Calu3 (cell line): Measurements from ENCODE around the gene B3GAT3. TPM values are rescaled to one million over a fixed set of nuclear protein-coding genes. Genes with fewer than 3 reads are reported as not detected.

Source experiments
- BruUV-seq: library from RNA; stranded (reverse); fragments of 400-500 nt; replicated peaks from 2 replicates; lab custom pipeline; 2021; lab: Mats Ljungman, UMichigan
- CTCF ChIA-PET: fragments of 300-600 bp; sonication (Branson Sonifier 250); formaldehyde crosslinking; loops from one replicate; lab custom pipeline; 2022; ENCODE audit warnings: antibody characterized with exemption; lab: Charles Lee
- DNase-seq: peaks from one replicate; pipeline ENCODE4 v3.0.0; 2022
- H3K27ac Mint-ChIP-seq: one replicate; pipeline ENCODE4 v1.8.0; 2022; ENCODE audit warnings: mixed read lengths; ENCODE audit not compliant: unreplicated experiment
- H3K27me3 Mint-ChIP-seq: one replicate; pipeline ENCODE4 v1.8.0; 2022; ENCODE audit warnings: mixed read lengths; ENCODE audit not compliant: unreplicated experiment
- H3K36me3 Mint-ChIP-seq: one replicate; pipeline ENCODE4 v1.8.0; 2022; ENCODE audit warnings: mild to moderate bottlenecking, moderate library complexity, mixed read lengths; ENCODE audit not compliant: insufficient read depth, unreplicated experiment
- H3K4me1 Mint-ChIP-seq: one replicate; pipeline ENCODE4 v1.8.0; 2022; ENCODE audit warnings: mild to moderate bottlenecking, low read depth, mixed read lengths; ENCODE audit not compliant: unreplicated experiment
- H3K4me3 Mint-ChIP-seq: one replicate; pipeline ENCODE4 v1.8.0; 2022; ENCODE audit warnings: mild to moderate bottlenecking, low read depth, moderate library complexity, mixed read lengths; ENCODE audit not compliant: unreplicated experiment
- H3K9me3 Mint-ChIP-seq: one replicate; pipeline ENCODE4 v1.8.0; 2022; ENCODE audit warnings: low read depth, mixed read lengths; ENCODE audit not compliant: unreplicated experiment
- intact Hi-C: fragments of 100-400 bp; cut with micrococcal nuclease; formaldehyde crosslinking; loops from one replicate; pipeline ENCODE4 v1.10.0; 2022; ENCODE audit not compliant: unreplicated experiment
- total RNA-seq: library from RNA; stranded (reverse); gene quantifications from 2 replicates; pipeline ENCODE4 v1.2.3, GENCODE V29; 2022
- TF ChIP-seq, protein P1 (sequence below): fragments of 200-600 bp; IDR thresholded peaks from one replicate; pipeline ENCODE4 v1.8.0; 2022; ENCODE audit warnings: antibody characterized with exemption; ENCODE audit not compliant: unreplicated experiment

B3GAT3 gene
- total RNA-seq, 1 experiment from 2014 or later = 31.5 TPM

DNA sequence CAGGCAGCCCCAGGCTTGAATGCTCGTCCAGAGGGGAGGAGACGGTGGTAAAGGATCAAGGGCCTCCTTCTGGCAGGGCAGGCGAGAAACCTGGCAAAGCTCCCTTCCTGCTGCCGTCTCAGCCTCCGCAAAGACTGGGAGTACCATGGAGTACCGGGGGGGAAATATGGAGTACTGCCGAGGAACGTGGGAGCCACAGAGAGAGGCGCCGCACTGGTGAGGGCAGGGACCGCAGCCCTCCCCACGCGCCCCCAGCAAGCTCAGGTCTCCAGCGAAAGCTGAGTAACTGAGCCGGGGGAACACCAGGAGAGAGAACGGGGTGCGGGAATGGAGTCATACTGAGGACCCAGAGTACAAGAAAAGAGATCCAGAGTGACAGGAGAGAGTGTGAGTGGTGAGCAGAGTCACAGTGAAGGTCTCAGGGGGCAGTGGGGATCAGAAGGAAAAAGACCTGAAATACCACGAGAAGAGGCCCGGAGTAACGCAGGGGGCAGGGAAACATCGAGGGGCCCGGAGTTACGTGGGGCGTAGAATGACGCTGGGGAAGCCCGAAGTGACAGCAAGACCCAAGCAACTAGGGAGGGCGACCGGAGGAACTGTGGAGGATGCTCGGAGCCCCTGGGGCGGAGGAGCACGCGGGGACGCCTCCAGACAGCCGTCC, 10.0 kb downstream of the B3GAT3 start:
- H3K4me1 Mint-ChIP-seq = peaks cover 24% of the 10 kb centered on the region
- peak overlapping the region; percentile 83 for H3K4me3 Mint-ChIP-seq
- no TSS peak for BruUV-seq
- peaks cover 46% of the 10 kb centered on the region for H3K36me3 Mint-ChIP-seq
- DNase-seq = peak; percentile 35
- CTCF ChIA-PET = interaction anchor here (0.6 to 1.4 kb wide), 9 partner anchors 9 to 1151 kb away, joined by 3 to 8 read pairs (median 4); partner anchors contain the start of genes B3GAT3, MTA2, TUT1 and ZBTB3
- TF ChIP-seq, protein P1, sequence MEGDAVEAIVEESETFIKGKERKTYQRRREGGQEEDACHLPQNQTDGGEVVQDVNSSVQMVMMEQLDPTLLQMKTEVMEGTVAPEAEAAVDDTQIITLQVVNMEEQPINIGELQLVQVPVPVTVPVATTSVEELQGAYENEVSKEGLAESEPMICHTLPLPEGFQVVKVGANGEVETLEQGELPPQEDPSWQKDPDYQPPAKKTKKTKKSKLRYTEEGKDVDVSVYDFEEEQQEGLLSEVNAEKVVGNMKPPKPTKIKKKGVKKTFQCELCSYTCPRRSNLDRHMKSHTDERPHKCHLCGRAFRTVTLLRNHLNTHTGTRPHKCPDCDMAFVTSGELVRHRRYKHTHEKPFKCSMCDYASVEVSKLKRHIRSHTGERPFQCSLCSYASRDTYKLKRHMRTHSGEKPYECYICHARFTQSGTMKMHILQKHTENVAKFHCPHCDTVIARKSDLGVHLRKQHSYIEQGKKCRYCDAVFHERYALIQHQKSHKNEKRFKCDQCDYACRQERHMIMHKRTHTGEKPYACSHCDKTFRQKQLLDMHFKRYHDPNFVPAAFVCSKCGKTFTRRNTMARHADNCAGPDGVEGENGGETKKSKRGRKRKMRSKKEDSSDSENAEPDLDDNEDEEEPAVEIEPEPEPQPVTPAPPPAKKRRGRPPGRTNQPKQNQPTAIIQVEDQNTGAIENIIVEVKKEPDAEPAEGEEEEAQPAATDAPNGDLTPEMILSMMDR = no peak
- no peaks in the 10 kb centered on the region for H3K27me3 Mint-ChIP-seq
- H3K9me3 Mint-ChIP-seq = no peaks in the 10 kb centered on the region
- intact Hi-C loops = no loop called here
- peak overlapping the region; percentile 81 for H3K27ac Mint-ChIP-seq

DNA sequence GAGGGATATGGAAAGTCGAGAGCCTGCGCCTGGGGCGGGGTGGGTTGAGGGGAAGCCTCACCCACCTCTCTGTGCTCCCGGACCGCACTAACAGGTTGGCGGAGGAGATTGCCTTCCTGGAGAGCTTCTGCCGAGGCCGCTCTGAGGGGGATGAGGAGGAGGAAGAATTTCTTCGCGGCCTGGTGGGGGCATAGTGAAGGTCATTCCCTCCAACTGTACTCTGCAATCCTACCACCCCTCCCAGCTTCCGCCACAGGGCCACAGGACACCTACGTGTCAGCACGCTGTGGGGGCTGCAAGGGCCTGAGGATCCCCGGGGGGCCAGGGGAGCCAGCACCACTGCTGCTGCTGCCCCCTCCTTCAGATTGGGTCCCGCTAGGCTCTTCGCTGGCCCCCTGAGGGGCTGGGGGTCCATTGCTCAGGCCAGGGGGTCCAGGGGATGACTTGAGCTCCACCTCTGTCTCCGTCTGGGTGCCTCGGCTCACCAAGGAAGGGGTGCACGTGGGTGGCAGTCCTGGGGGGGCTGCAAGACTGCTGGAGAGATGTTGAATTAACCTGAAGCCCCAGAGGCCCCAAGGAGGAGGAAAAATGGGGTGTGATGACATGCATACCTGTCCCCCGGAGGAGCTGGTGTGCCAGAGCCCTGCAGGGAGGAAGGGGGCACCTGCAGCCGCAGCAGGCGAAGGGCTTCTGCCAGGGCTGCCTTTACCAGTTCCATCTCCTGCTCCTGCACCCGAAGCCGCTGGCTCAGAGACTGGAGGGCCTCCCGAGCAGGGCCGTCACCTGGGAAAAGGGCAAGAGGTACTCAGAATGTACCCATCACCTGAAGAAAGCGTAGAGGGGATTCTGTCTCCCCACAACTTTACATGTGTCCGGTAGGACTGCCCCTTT, 10.7 kb downstream of the B3GAT3 start:
- Mint-ChIP-seq H3K27ac (no peak overlapping the region), H3K4me1 (peaks cover 24% of the 10 kb centered on the region), H3K9me3 (no peaks in the 10 kb centered on the region), H3K27me3 (no peaks in the 10 kb centered on the region), H3K4me3 (peak overlapping the region; percentile 83), H3K36me3 (peaks cover 43% of the 10 kb centered on the region)
- TF ChIP-seq, protein P1 = no peak
- intact Hi-C loops = no loop called here
- CTCF ChIA-PET = interaction anchor here (0.8 to 1.4 kb wide), 6 partner anchors 10 to 143 kb away, joined by 3 to 8 read pairs (median 4); partner anchors contain the start of genes B3GAT3, MTA2, TUT1 and ZBTB3
- no peak for DNase-seq
- no TSS peak for BruUV-seq

DNA sequence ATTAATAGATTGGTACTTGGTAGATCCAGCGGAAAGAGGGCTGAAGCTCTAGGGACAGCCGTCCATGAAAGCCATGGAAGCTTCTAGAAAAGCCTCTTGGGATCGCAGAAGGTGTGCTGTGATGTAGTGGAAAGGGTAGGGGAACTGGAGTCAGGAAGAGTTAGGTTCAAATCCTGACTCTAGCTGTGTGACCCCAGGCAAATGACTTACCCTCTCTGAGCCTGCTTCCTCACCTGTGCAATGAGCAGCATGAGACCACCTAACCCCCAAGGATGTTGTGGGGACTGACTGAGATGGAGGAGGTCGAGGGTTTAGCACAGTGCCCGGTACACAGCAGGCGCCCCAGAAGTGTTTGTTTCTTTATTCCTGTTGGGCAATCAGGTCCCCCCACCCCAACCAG, 11.4 kb downstream of the B3GAT3 start:
- BruUV-seq = TSS peak; percentile 14
- Mint-ChIP-seq H3K4me3 (peak overlapping the region; percentile 83), H3K27ac (no peak overlapping the region), H3K9me3 (no peaks in the 10 kb centered on the region), H3K36me3 (peaks cover 43% of the 10 kb centered on the region), H3K27me3 (no peaks in the 10 kb centered on the region), H3K4me1 (peaks cover 24% of the 10 kb centered on the region)
- intact Hi-C loops = no loop called here
- CTCF ChIA-PET = no interaction called here
- TF ChIP-seq, protein P1 = no peak
- no peak for DNase-seq

DNA sequence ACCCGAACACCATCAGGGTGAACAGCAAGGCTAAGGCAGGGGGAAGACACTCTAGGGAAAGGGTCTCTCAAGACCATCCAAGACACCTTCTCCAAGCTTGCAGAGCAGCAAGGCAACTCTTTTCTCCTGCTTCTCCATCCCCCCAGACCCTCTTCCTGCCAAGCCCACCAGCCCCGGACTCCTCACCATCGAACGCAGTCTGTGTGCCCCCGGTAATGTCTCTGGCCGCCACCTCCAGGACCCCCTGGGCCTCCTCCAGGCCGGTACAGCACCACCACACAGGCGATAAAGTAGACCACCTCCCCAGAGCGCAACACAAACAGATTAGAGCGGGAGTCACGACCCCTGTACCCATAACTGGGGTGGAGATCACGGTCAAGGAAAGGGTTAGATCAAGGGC, 13.0 kb downstream of the B3GAT3 start:
- intact Hi-C loops = no loop called here
- no TSS peak for BruUV-seq
- no peak overlapping the region for H3K27ac Mint-ChIP-seq
- no peak overlapping the region for H3K4me3 Mint-ChIP-seq
- no peaks in the 10 kb centered on the region for H3K27me3 Mint-ChIP-seq
- CTCF ChIA-PET = no interaction called here
- no peaks in the 10 kb centered on the region for H3K9me3 Mint-ChIP-seq
- peaks cover 36% of the 10 kb centered on the region for H3K36me3 Mint-ChIP-seq
- DNase-seq = no peak
- peaks cover 14% of the 10 kb centered on the region for H3K4me1 Mint-ChIP-seq
- TF ChIP-seq, protein P1 = no peak
